Astrocyte of the cerebellum (primary cell): Measurements from ENCODE around the gene PECR.

ENCODE experiments used
- DNase-seq: peaks from one replicate; pipeline ENCODE4 v3.0.0-alpha.2; 2011; ENCODE audit warnings: low read depth
- H3K4me3 ChIP-seq: 2 replicates; pipeline ENCODE4 v1.5.1; 2011; ENCODE audit warnings: mild to moderate bottlenecking, low read depth, low read length, moderate library complexity
- in situ Hi-C: cut with HindIII; loops from 2 replicates; pipeline ENCODE4 v1.10.0; 2017; ENCODE audit warnings: low sequenced_read_pairs
- TF ChIP-seq, protein P1 (sequence below): IDR thresholded peaks from 2 replicates; pipeline ENCODE4 v1.5.1; 2012; ENCODE audit warnings: low read length, low read depth, moderate library complexity, mild to moderate bottlenecking; ENCODE audit errors: missing control alignments

Gene PECR

DNA sequence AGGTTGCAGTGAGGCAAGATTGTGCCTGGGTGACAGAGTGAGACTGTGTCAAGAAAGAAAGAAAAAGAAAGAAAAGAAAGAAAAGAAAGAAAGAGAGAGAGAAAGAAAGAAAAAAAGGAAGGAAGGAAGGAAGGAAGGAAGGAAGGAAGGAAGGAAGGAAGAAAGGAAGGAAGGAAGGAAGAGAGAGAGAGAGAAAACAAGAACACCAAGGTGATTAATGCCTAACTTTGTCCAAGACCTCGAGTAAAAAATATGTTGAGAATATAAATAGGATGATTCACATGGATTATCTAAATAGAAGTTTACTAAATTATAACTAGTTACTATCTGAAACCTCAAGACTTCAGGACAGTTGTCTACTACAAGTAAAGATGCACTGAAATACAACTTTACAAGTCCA, 7.2 kb downstream of the PECR start:
- no peak overlapping the region for H3K4me3 ChIP-seq
- in situ Hi-C loops, result no loop called here
- TF ChIP-seq, protein P1, sequence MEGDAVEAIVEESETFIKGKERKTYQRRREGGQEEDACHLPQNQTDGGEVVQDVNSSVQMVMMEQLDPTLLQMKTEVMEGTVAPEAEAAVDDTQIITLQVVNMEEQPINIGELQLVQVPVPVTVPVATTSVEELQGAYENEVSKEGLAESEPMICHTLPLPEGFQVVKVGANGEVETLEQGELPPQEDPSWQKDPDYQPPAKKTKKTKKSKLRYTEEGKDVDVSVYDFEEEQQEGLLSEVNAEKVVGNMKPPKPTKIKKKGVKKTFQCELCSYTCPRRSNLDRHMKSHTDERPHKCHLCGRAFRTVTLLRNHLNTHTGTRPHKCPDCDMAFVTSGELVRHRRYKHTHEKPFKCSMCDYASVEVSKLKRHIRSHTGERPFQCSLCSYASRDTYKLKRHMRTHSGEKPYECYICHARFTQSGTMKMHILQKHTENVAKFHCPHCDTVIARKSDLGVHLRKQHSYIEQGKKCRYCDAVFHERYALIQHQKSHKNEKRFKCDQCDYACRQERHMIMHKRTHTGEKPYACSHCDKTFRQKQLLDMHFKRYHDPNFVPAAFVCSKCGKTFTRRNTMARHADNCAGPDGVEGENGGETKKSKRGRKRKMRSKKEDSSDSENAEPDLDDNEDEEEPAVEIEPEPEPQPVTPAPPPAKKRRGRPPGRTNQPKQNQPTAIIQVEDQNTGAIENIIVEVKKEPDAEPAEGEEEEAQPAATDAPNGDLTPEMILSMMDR, result no peak
- no peak for DNase-seq

DNA sequence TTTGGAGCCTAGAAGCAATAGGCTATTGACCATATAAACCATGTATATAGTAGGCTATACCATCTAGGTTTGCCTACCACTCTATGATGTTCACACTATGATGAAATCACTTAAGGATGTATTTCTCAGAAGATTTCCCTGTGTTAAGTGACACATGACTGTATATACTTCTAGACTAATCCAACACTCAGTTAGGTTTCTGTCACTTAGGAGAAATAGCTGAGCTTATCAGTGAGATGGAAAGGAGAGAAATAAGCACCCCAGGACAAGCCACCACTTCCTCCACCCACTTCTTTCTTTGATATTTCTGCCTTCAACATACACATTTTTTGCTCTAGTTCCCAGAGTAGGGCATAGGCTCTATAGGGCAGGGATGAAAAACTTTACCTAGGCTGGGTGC, 7.8 kb downstream of the PECR start:
- TF ChIP-seq, protein P1, result no peak
- in situ Hi-C loops, result no loop called here
- DNase-seq, result no peak
- no peak overlapping the region for H3K4me3 ChIP-seq

DNA sequence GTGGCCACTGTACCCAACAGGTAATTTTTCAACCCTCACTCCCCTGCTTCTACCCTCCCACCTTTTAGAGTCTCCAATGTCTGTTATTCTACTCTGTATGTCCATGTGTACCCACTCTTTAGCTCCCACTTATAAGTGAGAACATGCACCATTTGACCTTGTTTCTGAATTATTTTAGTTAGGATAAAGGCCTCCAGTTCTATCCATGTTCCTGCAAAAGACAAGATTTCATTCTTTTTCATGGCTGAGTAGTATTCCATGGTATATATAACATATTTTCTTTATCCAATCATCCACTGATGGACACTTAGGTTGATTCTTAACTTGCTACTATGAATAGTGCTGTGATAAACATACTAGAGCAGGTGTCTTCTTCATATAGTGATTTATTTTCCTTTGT, 9.1 kb downstream of the PECR start:
- in situ Hi-C loops, result no loop called here
- no peak for DNase-seq
- no peak overlapping the region for H3K4me3 ChIP-seq
- TF ChIP-seq, protein P1, result no peak

DNA sequence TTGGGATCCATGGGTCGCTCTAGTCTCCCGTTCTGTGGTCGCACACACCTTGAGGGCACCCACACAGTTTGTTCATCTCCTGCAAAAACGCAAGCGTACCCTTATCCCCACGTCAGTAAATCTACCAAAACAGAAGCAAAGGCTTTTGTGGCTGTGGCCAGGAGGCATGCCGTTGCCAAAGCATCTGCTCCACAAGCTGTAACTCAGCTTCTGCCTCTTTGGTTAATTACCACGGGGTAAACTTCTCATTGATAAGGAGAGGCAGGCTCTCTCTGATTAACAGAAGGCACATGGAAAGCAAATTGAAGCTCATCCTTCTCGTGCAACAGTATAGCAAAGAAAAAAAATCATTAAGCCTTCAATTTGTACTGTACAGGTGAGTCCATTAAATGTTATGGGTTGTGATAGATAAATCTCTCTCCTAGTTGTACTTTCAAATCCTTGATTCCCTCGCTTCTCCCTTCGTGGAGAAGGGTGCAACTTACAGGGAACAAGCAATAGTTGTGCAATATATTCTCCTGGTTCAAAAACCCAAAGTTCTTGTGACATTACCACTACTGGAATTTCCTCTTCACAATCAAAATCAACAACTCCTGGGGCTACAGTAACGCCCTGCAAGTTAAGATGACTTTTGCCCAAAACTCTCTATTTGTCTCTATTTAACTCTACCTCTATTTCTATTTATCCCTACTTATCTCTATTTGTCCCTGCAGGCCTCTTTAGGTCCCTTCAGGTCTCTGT, 10.3 kb downstream of the PECR start:
- in situ Hi-C loops, result no loop called here
- TF ChIP-seq, protein P1, result no peak
- DNase-seq, result no peak
- no peak overlapping the region for H3K4me3 ChIP-seq

DNA sequence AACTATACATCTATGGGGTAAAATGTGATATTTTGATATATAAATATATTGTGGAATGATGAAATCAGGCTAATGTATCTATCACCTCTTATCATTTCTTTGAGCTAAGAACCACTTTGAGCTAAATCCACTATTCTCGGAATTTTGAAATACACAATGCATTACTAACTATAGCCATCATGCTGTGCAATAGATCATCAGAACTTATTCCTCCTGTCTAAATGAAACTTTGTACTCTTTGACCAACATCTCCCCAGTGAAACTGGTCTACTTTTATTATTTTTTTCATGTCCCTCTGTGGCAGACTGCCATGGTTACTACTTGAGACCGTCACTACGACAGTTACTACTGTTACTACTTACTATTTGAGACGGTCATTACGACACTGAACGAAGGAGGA, 11.4 kb downstream of the PECR start:
- no peak overlapping the region for H3K4me3 ChIP-seq
- DNase-seq, result no peak
- TF ChIP-seq, protein P1, result no peak
- in situ Hi-C loops, result no loop called here

DNA sequence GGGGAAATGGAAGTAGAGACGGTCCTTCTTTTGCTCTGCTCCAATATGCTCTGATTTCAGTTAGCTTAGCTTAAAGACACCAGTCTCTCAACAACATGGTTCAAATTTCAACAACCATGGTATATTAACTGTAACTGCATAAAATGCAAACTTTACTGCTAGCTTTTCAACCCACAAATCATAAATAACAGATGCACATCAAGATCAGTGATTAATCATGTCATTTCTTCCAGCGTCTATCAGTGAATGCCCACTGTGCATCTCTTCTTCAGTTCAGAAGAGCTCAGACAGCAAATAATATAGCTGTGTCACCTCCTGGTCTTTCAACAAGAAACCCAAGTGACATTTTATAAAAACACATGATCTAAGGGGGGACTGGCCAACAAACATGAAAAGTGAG, 12.6 kb downstream of the PECR start:
- in situ Hi-C loops, result no loop called here
- DNase-seq, result no peak
- H3K4me3 ChIP-seq, result no peak overlapping the region
- TF ChIP-seq, protein P1, result no peak
